ENCODE results near the gene IRS1.
A peak's percentile ranks its signal among the peaks of the same experiment; 100 is the strongest.

The IRS1 gene

DNA sequence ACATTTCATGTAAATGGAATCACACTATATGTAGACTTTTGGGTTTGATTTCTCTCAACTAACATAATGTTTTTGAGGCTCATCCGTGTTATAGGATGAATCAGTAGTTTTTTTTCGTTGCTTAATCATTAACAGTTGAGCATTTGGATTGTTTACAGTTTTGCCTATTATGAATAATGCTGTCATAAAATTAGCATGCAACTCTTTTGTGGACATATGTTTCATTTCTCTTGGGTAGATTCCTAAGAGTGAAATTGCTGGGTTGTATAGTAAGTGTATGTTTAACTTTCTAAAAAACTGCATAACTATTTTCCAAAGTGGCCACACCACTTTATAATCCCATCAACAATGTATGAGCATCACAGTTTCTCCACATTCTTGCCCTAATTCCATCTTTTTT lies 28.6 kb upstream of the IRS1 start:
- TF ChIP-seq, protein P1, sequence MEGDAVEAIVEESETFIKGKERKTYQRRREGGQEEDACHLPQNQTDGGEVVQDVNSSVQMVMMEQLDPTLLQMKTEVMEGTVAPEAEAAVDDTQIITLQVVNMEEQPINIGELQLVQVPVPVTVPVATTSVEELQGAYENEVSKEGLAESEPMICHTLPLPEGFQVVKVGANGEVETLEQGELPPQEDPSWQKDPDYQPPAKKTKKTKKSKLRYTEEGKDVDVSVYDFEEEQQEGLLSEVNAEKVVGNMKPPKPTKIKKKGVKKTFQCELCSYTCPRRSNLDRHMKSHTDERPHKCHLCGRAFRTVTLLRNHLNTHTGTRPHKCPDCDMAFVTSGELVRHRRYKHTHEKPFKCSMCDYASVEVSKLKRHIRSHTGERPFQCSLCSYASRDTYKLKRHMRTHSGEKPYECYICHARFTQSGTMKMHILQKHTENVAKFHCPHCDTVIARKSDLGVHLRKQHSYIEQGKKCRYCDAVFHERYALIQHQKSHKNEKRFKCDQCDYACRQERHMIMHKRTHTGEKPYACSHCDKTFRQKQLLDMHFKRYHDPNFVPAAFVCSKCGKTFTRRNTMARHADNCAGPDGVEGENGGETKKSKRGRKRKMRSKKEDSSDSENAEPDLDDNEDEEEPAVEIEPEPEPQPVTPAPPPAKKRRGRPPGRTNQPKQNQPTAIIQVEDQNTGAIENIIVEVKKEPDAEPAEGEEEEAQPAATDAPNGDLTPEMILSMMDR (conservative IDR thresholded peaks at IDR 0.05; ENCODE audit: low read depth) = no peak
- no peak for DNase-seq (ENCODE audit: low spot score)
- no peak overlapping the region for H3K27ac ChIP-seq
- ChIA-PET CTCF (interaction anchor here (1.0 kb wide), 1 partner anchor 26 kb away, joined by 3 read pairs; no protein-coding TSS in a partner anchor), POLR2A (ENCODE audit: low non-redundant PET) (no interaction called here)

DNA sequence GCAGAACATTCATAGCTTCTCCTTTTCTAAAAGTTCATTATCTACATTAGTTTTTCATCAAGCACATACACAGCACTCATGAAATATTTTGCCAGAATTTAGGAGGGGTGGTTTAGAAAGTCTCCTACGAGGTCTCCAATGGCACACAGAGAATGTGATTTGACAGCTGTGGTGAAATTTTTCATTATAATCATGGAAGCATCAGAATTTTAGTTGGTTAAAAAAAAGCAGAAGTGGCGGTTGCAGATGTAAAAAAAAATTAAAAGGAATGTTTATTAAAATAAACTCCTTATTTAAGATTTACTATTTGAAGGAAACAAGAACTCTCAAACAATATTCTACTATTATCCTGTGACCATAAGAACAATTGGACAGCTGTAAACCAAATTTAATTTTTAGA lies 25.4 kb upstream of the IRS1 start:
- no peak for DNase-seq (ENCODE audit: low spot score)
- H3K27ac ChIP-seq = no peak overlapping the region
- TF ChIP-seq, protein P1 (conservative IDR thresholded peaks at IDR 0.05; ENCODE audit: low read depth) = no peak
- ChIA-PET POLR2A (ENCODE audit: low non-redundant PET) (no interaction called here), CTCF (interaction anchor here (0.6 to 0.8 kb wide), 2 partner anchors 27 to 1709 kb away, joined by 3 read pairs; no protein-coding TSS in a partner anchor)

GRCh38 chr2:226818930-226819329 lies 19.3 kb upstream of the IRS1 start:
- POLR2A ChIA-PET (ENCODE audit: low non-redundant PET) = no interaction called here
- H3K27ac ChIP-seq = no peak overlapping the region
- no peak for DNase-seq (ENCODE audit: low spot score)
- CTCF ChIA-PET = no interaction called here
- TF ChIP-seq, protein P1 (conservative IDR thresholded peaks at IDR 0.05; ENCODE audit: low read depth) = no peak

DNA sequence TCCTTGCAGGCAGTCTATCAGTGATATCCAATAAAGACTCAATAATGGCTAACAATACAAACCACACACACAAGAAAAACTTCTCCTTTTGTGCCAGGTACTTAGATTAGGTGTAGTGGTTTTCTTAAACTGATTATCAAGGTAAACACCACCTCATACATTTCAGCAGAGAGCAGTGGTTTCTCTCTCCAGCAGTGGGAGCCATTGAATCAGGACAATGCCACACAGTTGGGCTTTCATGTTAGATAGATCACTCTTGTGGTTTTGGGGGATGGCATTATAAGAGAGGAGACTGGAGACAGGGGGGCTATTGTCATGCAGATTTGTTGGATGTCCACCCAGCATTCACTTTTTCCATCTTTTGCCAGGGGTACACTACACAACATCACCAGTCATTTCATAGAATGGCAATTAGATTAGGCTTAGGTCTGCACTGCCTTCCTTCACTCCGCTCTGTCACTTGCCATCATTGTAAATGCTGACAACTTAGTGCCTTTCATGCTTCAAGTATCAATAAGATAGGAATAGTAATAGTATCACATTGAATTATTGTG lies 13.6 kb upstream of the IRS1 start:
- ChIA-PET CTCF (no interaction called here), POLR2A (ENCODE audit: low non-redundant PET) (no interaction called here)
- H3K27ac ChIP-seq = no peak overlapping the region
- TF ChIP-seq, protein P1 (conservative IDR thresholded peaks at IDR 0.05; ENCODE audit: low read depth) = no peak
- no peak for DNase-seq (ENCODE audit: low spot score)

GRCh38 chr2:226803410-226803809 lies 3.8 kb upstream of the IRS1 start:
- POLR2A ChIA-PET (ENCODE audit: low non-redundant PET) = no interaction called here

GRCh38 chr2:226802573-226802972 lies 3.0 kb upstream of the IRS1 start:
- POLR2A ChIA-PET (ENCODE audit: low non-redundant PET) = no interaction called here
- DNase-seq (ENCODE audit: low spot score) = peak; percentile 52
- CTCF ChIA-PET = interaction anchor here (0.5 to 2.0 kb wide), 15 partner anchors 12 to 1142 kb away, joined by 3 to 7 read pairs (median 4); no protein-coding TSS in a partner anchor
- H3K27ac ChIP-seq = no peak overlapping the region
- TF ChIP-seq, protein P1 (conservative IDR thresholded peaks at IDR 0.05; ENCODE audit: low read depth) = peak; percentile 78

More at GRCh38 chr2:226803410-226803809, 3.8 kb upstream of the IRS1 start:
- TF ChIP-seq, protein P1 (conservative IDR thresholded peaks at IDR 0.05; ENCODE audit: low read depth) = no peak
- no peak for DNase-seq (ENCODE audit: low spot score)
- no peak overlapping the region for H3K27ac ChIP-seq
- CTCF ChIA-PET = interaction anchor here (0.7 to 2.0 kb wide), 3 partner anchors 11 to 1143 kb away, joined by 3 to 7 read pairs (median 5); no protein-coding TSS in a partner anchor

Data from RWPE1 (cell line).